Activated naive CD4-positive, alpha-beta T cell treated with Interleukin-2 at 50 U/mL for 16 hours (primary cell): ENCODE data around the gene CD274.
"Not testable (repeated sequence)": the region's sequence is repeated elsewhere in the genome, so short reads cannot be mapped to it uniquely, and the experiment has no call there.

Experiments used
- DNase-seq: peaks from one replicate; pipeline ENCODE4 v3.0.0-alpha.2; 2020

The CD274 gene

DNA sequence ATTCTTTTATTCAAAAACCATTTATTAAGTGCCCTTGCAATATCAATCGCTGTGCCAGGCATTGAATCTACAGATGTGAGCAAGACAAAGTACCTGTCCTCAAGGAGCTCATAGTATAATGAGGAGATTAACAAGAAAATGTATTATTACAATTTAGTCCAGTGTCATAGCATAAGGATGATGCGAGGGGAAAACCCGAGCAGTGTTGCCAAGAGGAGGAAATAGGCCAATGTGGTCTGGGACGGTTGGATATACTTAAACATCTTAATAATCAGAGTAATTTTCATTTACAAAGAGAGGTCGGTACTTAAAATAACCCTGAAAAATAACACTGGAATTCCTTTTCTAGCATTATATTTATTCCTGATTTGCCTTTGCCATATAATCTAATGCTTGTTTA lies 18.5 kb downstream of the CD274 start:
- DNase-seq, result no peak

DNA sequence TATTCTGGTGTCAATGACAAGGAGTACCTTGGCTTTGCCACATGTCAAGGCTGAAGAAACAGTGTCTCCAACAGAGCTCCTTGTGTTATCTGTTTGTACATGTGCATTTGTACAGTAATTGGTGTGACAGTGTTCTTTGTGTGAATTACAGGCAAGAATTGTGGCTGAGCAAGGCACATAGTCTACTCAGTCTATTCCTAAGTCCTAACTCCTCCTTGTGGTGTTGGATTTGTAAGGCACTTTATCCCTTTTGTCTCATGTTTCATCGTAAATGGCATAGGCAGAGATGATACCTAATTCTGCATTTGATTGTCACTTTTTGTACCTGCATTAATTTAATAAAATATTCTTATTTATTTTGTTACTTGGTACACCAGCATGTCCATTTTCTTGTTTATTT lies 19.8 kb downstream of the CD274 start:
- DNase-seq, result no peak

DNA sequence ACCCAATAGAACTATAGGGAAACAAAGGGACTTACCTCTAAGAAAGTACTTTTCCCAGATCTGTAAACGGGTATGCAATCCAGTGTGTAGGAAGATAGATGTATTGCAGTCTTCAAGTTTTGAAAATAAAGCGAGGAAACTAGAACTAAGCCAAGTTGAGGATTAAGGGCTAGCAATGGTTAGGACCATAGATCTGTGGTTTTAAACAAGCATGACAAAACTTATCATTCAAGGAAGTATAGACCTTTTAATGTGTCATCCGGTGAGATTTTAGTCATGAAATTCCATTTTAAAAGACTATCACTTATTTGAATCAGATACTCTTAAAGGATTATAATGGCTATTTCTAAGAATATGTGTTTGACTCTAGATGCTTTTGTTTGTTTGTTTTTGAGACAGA lies 20.5 kb downstream of the CD274 start:
- DNase-seq, result no peak

DNA sequence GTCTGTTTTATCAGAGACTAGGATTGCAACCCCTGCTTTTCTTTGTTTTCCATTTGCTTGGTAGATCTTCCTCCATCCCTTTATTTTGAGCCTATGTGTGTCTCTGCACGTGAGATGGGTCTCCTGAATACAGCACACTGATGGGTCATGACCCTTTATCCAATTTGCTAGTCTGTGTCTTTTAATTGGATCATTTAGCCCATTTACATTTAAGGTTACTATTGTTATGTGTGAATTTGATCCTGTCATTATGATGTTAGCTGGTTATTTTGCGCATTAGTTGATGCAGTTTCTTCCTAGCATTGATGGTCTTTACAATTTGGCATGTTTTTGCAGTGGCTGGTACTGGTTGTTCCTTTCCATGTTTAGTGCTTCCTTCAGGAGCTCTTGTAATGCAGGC lies 25.3 kb downstream of the CD274 start:
- not testable (repeated sequence) for DNase-seq

DNA sequence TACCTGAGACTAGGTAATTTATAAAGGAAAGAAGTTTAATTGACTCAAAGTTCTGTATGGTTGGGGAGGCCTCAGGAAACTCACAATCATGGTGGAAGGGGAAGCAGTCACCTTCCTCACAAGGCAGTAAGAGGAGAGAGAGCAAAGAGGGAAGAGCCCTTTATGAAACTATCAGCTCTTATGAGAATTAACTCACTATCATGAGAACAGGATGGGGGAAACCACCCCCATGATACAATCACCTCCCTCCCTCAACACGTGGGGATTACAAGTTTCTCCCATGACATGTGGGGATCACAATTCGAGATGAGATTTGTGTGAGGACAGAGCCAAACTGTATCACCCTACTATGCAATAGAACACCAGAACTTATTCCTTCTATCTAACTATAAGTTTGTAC lies 27.9 kb downstream of the CD274 start:
- DNase-seq, result peak; percentile 18

DNA sequence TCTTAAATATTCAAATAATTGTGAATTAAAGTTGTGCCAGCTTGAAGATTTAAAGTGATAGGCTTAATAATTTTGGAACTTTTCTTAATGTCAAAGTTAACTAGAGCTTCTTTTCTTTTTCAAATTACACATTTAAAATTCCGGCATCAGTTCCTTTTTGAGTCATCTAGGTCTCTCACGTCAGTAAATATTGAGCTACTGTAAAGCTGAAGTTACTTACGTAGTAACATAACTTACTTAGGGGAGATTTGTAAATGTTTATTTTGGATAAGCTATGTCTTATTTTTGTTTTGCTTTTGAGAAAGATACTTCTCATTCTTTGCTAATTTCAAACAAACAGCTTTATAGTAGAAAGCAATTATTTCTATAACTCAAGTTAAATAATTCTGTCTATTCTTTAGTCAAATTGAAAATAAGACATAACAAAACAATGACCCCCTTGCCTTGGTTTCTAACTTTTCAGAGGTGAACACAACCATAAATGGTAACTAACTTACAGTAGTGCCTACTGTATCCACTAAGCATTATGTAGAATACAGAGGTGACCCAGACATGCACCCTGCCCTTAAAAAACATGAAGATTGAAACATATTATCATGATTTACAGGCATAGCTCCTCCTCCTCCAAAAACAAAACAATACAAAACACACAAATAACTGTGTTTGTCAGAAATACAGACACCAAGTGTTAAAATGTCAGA lies 29.8 kb downstream of the CD274 start:
- DNase-seq, result no peak

DNA sequence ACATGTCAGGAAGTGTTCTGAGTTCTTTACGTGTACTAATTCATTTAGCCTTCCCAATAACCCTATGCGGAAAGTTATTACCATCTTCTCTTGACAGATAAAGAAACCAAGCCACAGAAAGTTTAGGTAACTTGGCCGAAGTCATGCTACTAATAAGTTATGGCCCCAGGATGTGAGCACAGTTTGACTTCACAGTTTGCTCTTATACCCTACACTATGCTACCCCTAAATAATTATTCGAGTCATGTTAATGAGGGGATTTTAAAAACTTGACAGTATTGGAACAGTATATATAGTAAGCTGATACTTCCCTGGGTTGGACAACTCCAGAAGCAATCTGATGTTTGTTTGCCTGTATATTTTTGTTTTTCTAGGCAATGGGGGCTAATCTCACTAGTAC lies 30.6 kb downstream of the CD274 start:
- no peak for DNase-seq

DNA sequence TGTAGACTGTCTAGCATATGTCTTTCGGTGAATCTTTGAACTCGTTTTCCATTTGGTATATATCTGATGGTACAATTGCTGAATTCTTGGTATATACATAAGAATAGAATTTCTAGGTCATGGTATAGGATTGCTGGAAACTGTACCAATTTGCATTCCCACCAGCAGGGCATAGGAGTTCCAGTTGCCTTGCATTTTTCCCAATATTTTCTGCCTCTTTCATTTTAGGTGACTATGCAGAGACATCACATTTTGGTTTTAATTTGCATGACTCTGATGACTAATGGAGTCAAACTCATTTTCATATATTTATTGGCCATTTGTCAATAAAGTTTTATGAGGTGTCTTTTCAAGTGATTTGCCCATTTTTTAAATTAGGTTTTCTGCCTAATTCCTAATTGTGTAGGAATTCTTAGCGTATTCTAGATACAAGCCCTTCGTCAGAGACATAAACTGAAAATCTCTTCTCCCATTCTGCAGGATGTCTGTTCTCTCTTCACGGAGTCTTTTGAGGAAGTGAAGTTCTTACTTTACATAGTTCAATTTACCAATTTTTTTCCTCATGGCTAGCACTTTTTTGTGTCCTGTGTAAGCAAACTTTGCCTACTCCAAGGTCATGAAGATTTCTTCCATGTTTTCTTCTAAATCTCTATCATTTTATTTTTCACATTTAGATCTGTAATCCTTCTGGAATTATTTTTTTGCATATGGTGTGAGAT lies 31.1 kb downstream of the CD274 start:
- no peak for DNase-seq

DNA sequence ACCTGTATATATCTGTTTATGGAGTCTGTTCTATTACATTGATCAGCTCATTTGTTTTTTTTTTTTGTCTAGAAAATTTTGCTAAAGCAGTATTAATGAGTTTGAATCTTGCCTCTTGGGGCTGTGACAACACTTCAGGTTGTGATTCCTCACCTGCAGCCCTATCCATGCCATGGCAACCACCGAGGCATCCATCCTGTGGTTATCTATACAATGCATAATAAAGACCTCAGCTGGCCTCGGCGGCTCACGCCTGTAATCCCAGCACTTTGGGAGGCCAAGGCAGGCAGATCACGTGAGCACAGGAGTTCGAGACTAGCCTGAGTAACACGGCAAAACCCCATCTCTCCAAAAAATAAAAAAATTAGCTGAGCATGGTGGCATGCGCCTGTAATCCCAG lies 31.9 kb downstream of the CD274 start:
- no peak for DNase-seq

DNA sequence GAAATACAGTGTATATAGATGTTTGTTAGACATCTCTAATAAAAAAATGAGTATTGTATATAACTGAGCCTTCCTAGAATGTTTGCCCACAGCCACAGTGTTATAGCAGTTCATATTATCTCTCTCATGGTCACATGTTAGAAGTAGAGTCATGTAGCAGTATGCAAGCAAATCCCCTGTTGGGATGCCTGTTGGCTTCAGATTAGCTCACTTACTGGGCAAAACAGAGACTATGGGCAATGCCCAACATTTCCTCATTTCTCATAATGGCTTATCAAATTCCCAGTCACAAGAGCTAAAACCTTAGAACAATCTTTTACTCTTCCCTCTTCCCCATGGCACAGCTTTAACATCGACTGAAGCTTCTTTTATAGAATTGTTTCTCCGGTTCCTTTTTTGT lies 33.0 kb downstream of the CD274 start:
- no peak for DNase-seq

DNA sequence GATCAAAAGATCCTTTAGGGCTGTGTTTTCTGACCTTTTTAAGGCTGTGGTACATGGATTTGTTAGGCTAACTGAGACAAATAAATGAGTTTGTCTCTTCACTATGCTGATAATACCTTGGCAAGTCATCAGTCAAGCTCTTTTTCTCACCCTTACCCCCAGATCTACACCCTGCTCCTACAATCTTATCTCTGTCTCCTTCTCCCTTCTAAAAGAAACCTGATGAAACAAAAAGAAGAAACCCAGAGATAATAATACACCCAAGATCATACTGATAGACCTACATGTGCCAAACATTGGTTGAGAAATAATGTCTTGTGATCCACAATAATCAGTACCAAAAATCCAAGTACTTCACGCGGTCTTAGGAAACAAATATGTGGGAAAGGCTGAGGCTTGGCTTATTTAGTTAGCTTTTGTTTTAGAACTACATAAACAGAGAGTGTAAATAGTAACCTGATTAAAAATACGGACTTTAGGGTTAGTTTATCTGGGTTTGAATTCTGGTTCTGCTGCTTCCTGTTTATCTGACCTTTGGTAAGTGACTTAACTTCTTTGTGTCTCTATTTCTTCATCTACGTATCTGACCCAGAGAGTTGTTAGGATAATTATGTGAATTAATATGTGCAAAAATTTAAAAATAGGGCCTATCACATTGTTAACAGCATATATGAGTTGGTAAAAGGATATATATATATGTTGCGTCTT lies 35.2 kb downstream of the CD274 start:
- no peak for DNase-seq

DNA sequence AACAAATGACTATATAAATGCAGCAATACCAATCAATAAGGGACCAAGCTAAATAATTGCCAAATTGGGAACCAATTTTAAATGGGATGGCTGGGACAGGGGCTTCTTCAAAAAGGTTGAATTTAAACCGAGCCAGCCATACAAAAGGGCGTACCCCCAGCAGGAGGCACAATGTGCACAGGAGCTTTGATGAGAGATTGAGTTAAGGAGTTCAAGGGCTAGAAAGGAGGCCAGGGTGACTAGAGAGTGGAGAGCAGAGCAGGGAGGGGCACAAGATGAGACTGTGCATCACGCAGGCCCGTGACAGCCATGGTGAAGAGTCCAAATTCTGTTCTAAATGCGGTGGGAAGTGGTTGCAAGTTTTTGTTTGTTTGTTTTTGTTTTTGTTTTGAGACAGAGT lies 36.6 kb downstream of the CD274 start:
- no peak for DNase-seq

DNA sequence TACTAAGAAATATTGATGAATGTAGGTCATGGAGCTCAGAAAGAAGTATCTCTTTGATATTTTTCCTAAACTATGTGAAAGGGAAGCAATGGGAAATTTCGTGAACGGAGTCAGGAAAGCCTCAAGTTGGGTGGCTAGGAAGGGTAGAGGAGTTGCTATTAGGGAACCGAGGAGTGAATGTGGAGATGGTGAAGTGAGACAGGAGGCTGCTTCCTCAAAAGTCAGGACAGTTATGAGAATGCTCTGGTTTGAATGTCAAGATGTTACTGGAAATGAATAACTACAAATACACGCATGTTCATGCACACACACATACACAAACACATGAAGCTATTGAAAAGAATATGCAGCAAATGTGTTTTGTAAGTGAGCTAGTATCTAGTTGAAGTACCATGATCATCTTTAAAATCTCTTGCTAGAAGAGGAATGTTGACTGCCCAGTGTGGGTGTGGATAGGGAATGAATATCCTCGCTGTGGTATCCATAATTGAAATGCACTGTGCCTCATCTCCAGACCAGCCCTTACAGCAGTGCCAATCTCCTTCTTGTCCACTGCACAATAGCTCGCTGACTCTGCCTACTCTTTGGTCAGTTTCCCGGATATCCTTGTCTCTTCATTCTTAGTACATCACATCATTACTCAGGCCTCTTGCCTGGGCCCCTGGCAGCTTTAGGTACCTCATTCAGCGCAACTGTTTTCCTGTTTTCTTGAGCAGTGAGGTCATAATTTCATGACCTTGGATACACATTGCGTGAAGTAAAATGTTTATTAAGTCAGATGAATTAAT lies 38.1 kb downstream of the CD274 start:
- DNase-seq, result no peak

DNA sequence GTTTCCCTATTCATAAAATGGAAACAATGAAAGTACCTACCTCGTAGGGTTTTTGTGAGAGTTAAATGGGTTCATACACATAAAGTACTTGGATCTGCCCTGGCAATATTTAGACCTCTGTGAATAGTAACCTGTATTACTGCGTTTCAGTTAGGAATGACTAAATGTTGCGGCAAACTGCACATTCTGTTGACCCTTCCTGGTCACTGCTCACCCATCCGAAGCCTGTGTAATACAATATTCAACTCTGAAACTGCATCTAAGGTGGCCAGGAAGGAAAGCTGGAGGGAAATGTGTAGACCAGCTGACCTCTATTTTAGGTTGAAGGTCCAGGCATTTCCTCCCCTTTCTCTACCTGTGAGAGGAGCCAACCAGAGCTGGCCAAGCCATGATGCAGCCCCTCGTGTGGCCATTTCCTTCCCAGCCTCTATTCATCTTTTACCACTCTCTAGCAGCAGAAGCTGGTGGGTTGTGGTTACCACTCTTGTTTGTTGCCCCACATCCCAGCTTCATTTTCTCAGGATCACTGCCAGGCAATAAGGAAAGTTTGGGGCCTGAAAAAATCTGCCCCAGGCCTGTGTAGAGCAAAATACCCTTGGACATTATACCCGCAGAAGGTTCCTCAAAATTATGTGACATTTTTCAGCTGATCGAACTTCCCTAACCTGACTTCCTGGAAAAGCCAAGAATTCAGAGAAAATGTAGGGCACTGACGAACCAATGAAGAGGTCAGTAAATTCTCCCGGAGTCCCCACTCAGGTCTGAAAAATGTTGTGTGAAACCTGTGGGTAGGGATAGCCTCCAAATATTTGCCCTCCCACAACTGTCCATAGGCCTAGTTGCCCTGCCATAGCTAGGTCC lies 39.5 kb downstream of the CD274 start:
- DNase-seq, result no peak

DNA sequence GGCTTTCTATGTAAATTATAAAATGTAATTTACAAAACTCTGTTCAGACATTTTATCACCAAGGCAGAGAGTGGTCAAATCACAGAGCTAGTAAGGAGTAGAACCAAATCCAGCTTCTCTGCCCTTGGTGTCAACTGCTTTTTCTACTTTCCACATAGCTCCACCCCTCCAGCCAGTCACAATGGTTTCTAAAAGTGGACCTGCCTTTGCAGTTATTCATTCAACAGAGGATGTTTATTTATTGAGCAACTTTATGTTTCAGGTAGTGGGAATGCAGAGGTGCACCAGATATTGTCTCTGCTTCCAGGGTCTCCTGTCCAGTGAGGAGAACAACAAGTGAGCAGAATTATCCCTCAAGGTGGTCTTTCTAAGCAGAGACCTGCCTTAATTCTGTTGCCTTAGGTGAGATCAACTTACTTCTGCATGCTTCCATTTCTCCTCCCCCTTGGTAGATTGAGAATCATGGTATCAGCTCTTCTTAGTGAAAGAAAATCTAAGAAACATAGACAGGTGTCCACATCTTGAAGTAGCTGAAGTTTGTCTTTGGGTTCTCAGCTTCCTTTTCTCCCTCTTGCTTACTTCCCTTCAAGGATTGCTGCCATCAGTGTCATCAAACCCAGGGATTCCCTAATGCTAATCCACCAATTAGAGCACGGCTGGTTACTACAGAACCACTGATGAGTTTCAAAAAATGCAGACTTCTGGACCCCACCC lies 42.8 kb downstream of the CD274 start:
- no peak for DNase-seq

DNA sequence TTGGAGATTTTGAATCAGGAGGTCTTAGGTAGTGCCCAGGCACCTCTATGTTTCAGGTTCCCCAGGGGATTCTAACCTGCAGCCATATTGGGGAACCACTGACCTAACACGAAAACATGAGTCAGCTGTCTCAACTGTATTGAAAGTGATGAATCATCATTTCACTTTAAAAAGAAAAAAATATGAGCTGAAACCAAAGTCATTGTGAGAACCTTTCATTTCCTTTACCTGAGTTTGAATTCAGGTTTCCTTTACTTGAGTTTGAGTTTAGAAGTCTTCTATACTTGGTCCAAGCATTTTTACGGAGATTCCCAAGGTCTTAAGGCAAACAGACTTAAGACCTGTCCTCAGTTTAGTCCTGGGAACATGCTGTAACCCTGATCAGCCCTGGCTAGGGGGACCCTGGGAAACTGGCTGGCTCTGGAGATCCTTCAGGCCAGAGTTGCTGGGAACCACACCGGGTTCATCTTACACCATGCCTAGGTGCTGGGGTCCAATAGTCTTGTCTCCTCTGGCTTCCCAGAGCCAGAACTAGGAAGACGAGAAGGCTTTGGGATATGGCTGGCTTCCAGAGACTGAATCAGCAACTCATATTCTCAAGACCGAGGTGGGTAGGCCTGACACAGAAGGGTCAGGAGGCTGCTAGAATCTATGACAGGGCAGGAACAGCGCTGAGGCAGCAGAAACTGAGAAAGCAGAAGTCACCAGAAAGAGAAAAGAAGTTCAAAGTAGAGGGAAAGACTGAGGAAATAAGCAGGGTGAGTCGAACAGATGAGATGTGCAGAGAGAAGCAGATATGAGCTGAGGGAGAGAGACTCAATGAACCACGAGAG lies 43.6 kb downstream of the CD274 start:
- DNase-seq, result peak; percentile 44

DNA sequence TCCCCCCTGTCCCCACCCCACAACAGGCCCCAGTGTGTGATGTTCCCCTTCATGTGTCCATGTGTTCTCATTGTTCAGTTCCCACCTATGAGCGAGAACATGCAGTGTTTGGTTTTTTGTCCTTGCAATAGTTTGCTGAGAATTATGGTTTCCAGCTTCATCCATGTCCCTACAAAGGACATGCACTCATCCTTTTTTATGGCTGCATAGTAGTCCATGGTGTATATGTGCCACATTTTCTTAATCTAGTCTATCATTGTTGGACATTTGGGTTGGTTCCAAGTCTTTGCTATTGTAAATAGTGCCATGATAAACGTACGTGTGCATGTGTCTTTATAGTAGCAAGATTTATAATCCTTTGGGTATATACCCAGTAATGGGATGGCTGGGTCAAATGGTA lies 44.4 kb downstream of the CD274 start:
- DNase-seq, result not testable (repeated sequence)

DNA sequence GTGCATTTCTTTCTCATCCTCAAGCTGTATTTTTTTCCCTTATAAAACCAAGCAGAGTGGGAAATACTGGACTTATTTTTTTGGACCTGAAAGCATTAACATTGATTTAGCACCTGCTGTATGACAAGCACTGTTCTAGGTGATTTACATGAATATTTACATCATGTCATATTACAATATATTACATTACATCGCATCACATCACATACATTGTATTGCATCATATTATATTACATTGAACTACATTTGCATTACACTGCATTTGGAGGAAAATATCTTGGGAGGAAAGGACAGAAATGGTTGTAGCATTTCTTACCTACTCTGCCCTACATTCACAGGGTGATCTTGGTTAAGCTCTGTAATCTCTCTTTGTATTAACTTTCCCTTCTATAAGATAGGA lies 48.8 kb downstream of the CD274 start:
- no peak for DNase-seq

DNA sequence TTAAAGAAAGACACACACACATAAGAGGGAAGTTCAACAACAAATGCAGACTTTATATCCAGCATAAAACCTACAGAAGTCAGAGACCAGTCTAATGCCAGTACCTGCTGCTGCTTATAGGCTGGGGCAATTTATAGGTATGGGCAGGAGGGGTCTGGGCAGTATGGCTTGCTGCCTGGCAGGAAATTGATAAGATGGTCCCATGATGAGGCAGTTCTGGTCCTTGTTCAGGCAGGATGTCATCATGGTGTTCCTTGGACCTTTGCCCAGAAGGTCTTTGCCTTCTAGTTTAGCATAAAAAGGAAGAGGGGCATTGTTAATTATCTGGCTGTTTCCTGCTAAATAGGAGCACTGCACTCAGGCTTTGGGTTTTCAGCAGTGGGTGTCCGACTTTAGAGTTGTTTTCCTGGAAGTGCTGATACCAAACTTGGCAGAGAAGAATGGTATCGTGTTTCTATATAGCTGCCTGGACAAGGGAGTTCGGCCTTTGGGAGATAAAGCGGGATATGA lies 49.6 kb downstream of the CD274 start:
- DNase-seq, result no peak

DNA sequence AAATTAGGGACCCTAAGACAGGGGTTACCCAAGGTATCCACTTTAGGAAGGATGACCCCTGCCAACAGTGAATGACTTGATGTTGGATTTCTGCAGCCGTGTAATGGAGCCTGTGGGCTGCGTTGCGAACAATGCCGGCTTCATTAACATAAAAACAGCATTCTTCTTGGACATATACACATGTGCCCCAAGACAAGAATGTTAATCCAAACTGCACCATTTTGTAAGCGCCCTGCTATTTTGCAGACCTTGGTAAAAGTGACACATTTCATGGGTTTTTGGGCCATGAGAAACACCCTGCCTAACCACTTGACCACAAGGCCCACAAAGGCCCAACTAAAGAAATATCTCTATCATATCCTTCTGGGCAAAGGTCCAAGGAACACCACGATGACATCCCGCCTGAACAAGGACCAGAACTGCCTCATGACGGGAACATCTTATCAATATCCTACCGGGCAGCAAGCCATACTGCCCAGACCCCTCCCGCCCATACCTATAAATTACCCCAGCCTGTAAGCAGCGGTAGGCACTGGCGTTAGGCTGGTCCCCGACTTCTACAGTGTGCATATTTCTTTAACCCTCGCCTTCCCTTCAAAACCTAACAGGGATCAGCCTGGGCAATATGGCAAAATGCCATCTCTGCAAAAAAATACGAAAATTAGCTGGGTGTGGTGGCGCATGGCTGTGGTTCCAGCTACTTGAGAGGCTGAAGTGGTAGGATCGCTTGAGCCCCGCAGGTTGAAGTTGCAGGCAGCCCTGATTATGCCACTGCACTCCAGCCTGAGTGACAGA lies 50.3 kb downstream of the CD274 start:
- DNase-seq, result no peak
